DMS114 treated with DMSO at 0.1 percent for 48 hours (cell line): ENCODE results near the gene NUTF2.

Experiments used
- DNase-seq: peaks from one replicate; lab custom pipeline; 2025; ENCODE audit not compliant: unreplicated experiment; lab: John Stamatoyannopoulos, UW

NUTF2 gene

DNA sequence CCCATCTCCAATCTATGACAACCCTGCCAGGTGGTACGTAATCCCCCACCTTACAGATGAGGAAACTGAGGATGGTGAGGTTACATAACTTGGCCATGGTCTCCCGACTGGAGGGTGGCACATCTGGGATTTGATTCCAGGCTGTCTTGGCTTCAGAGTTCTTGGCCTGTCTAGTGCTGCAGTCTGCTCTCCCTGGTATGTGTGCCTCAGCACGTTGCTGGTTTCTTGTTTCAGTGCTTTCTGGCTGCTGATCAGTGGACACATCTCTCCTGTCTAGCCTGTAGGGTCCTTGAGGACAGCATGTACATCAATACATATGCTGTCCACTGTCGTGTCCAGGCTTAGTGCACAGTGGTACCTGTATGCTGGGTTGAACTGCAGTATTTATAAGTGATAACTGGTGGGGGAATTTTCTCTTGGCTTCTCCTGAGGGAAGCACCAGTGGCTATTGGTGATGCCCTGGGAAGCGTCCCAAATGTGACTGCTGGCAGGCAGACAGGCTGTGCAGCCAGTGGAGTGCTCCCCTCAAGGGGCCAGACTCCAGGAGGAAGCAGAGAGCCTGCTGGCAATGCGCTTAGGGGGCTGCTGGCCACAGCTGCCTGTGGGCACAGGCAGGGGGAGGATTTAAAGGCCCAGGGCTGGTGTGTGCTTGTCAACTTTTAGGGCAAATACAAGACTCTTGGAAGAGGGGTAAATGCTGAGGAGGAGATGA is 70.6 kb downstream of the NUTF2 start:
- no peak for DNase-seq

DNA sequence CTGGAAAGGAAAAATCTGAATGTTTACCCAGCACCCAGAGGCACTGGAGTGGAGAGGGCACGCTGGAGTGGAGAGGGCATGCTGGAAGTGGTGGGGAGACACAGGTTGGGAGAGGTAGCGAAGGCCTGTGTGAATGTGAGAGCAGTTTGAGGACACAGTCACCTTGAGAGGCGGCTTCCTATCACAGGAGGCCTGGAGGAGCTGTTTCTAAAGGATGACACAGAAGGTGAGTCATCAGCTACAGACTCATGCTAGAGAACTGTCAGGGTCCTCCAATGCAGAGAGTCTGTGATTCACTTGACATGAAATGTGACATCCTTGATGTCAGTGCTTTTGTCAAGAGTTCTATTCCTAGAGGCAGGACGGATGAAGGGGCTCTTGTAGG is 71.1 kb downstream of the NUTF2 start:
- DNase-seq: no peak

- no peak for DNase-seq
These were observed 73.0 kb downstream of the NUTF2 start for GRCh38 chr16:67919622-67920221.
